ENCODE data around the gene DNAJC7. TPM values are rescaled to one million over a fixed set of nuclear protein-coding genes. Genes with fewer than 3 reads are reported as not detected.
A peak's percentile ranks its signal among the peaks of the same experiment; 100 is the strongest.

Gene DNAJC7
- total RNA-seq, 1 experiment from 2014 or later: 72.0 TPM

DNA sequence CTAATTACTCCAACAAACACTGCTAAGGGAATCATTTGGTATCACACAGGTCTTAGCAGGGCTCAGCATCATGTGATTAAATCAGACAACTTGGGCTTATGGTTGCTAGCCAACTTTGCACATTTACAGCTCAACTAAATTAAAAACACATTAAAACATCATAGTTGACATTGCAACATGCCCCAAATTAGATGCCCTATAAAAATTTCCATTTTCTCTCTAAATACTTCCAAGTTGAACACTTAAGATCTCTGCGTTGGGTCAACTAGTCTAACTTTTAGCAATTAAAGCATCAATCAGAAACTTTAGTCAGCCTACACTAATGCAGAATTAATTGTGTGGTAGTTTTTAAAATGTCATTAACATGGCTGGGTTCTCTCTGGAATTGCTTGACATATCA is 12.1 kb downstream of the DNAJC7 start:
- Histone ChIP-seq H3K9me3 (ENCODE audit: control insufficient read depth, insufficient read depth, low read depth, low read length) (no peaks in the 10 kb centered on the region), H3K36me3 (ENCODE audit: control insufficient read depth, insufficient read depth, low read length) (no peaks in the 10 kb centered on the region; the same call in 1 of the 2 replicates), H3K4me3 (ENCODE audit: low read depth in 2 of 2, low read length in 2 of 2) (no peak overlapping the region), H3K27ac (ENCODE audit: low read length) (no peak overlapping the region), H3K27me3 (ENCODE audit: control insufficient read depth, insufficient read depth, low read length) (no peaks in the 10 kb centered on the region), H3K4me1 (ENCODE audit: control insufficient read depth, insufficient read depth, low read length) (no peaks in the 10 kb centered on the region)
- DNase-seq (ENCODE audit: low read depth, low spot score) (no peak), ATAC-seq (no peak)
- TF ChIP-seq TCF7L2 (IDR thresholded peaks at IDR 0.05; ENCODE audit: low read depth, low read length) (no peak), POLR2AphosphoS5 (IDR thresholded peaks at IDR 0.05; ENCODE audit: low read depth, low read length) (no peak), SIN3A (IDR thresholded peaks at IDR 0.05; ENCODE audit: borderline replicate concordance, insufficient read depth, low read depth, low read length) (no peak)
- TF ChIP-seq, protein P1, sequence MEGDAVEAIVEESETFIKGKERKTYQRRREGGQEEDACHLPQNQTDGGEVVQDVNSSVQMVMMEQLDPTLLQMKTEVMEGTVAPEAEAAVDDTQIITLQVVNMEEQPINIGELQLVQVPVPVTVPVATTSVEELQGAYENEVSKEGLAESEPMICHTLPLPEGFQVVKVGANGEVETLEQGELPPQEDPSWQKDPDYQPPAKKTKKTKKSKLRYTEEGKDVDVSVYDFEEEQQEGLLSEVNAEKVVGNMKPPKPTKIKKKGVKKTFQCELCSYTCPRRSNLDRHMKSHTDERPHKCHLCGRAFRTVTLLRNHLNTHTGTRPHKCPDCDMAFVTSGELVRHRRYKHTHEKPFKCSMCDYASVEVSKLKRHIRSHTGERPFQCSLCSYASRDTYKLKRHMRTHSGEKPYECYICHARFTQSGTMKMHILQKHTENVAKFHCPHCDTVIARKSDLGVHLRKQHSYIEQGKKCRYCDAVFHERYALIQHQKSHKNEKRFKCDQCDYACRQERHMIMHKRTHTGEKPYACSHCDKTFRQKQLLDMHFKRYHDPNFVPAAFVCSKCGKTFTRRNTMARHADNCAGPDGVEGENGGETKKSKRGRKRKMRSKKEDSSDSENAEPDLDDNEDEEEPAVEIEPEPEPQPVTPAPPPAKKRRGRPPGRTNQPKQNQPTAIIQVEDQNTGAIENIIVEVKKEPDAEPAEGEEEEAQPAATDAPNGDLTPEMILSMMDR (IDR thresholded peaks at IDR 0.05): no peak
- TF ChIP-seq, protein P2, sequence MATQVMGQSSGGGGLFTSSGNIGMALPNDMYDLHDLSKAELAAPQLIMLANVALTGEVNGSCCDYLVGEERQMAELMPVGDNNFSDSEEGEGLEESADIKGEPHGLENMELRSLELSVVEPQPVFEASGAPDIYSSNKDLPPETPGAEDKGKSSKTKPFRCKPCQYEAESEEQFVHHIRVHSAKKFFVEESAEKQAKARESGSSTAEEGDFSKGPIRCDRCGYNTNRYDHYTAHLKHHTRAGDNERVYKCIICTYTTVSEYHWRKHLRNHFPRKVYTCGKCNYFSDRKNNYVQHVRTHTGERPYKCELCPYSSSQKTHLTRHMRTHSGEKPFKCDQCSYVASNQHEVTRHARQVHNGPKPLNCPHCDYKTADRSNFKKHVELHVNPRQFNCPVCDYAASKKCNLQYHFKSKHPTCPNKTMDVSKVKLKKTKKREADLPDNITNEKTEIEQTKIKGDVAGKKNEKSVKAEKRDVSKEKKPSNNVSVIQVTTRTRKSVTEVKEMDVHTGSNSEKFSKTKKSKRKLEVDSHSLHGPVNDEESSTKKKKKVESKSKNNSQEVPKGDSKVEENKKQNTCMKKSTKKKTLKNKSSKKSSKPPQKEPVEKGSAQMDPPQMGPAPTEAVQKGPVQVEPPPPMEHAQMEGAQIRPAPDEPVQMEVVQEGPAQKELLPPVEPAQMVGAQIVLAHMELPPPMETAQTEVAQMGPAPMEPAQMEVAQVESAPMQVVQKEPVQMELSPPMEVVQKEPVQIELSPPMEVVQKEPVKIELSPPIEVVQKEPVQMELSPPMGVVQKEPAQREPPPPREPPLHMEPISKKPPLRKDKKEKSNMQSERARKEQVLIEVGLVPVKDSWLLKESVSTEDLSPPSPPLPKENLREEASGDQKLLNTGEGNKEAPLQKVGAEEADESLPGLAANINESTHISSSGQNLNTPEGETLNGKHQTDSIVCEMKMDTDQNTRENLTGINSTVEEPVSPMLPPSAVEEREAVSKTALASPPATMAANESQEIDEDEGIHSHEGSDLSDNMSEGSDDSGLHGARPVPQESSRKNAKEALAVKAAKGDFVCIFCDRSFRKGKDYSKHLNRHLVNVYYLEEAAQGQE (IDR thresholded peaks at IDR 0.05; ENCODE audit: insufficient read depth in 1 of 2, low read depth in 2 of 2, low read length in 1 of 2): no peak
- in situ Hi-C loops (cut with HindIII; ENCODE audit: low pct_unique_long_range_greater_than_20kb, low sequenced_read_pairs) (no loop called here), intact Hi-C loops (cut with micrococcal nuclease; ENCODE audit: unreplicated experiment) (no loop called here)
- TSS peak; percentile 44 for BruUV-seq (replicated peaks)
- ChIA-PET POLR2A (no interaction called here), CTCF (no interaction called here)

DNA sequence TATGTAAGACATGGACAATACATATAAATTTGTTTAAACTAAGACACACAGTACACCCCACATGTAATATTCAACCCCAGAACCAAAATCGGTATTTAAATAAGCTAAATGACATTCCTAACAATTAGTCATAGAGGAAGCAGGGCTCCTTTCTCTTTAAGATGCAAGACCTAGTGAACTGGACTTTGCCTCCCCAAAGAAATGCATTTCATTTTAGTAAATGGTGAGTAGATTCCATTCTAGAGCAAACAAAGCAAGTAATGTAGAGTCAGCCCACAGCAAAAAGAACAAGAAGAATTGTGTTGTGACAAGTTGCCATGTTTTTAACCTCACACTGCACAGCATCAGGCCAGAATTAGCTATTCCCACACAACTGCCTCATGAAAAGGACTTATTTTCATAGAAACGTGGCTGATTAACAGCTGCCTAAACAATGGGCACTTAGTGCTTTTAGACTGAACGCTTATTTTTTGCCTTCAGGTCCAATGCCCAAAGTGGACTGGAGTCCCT is 14.4 kb downstream of the DNAJC7 start:
- in situ Hi-C loops (cut with HindIII; ENCODE audit: low pct_unique_long_range_greater_than_20kb, low sequenced_read_pairs) (no loop called here), intact Hi-C loops (cut with micrococcal nuclease; ENCODE audit: unreplicated experiment) (no loop called here)
- DNase-seq (ENCODE audit: low read depth, low spot score): no peak
- POLR2A ChIA-PET: interaction anchor here (0.7 kb wide), 1 partner anchor 47 kb away, joined by 3 read pairs; no protein-coding TSS in a partner anchor
- TF ChIP-seq TCF7L2 (IDR thresholded peaks at IDR 0.05; ENCODE audit: low read depth, low read length) (no peak), SIN3A (IDR thresholded peaks at IDR 0.05; ENCODE audit: borderline replicate concordance, insufficient read depth, low read depth, low read length) (no peak), POLR2AphosphoS5 (IDR thresholded peaks at IDR 0.05; ENCODE audit: low read depth, low read length) (no peak)
- TF ChIP-seq, protein P2 (IDR thresholded peaks at IDR 0.05; ENCODE audit: insufficient read depth in 1 of 2, low read depth in 2 of 2, low read length in 1 of 2): no peak
- TF ChIP-seq, protein P1 (IDR thresholded peaks at IDR 0.05): no peak
- H3K27me3 ChIP-seq (ENCODE audit: control insufficient read depth, insufficient read depth, low read length): no peaks in the 10 kb centered on the region
- H3K9me3 ChIP-seq (ENCODE audit: control insufficient read depth, insufficient read depth, low read depth, low read length): no peaks in the 10 kb centered on the region
- no TSS peak for BruUV-seq (replicated peaks)
- no peak overlapping the region for H3K4me3 ChIP-seq (ENCODE audit: low read depth in 2 of 2, low read length in 2 of 2)
- no peaks in the 10 kb centered on the region; the same call in 1 of the 2 replicates for H3K36me3 ChIP-seq (ENCODE audit: control insufficient read depth, insufficient read depth, low read length)
- CTCF ChIA-PET: no interaction called here
- no peak overlapping the region for H3K27ac ChIP-seq (ENCODE audit: low read length)
- ATAC-seq: no peak
- H3K4me1 ChIP-seq (ENCODE audit: control insufficient read depth, insufficient read depth, low read length): no peaks in the 10 kb centered on the region
